Measurements from ENCODE around the gene SNN.

SNN gene

DNA sequence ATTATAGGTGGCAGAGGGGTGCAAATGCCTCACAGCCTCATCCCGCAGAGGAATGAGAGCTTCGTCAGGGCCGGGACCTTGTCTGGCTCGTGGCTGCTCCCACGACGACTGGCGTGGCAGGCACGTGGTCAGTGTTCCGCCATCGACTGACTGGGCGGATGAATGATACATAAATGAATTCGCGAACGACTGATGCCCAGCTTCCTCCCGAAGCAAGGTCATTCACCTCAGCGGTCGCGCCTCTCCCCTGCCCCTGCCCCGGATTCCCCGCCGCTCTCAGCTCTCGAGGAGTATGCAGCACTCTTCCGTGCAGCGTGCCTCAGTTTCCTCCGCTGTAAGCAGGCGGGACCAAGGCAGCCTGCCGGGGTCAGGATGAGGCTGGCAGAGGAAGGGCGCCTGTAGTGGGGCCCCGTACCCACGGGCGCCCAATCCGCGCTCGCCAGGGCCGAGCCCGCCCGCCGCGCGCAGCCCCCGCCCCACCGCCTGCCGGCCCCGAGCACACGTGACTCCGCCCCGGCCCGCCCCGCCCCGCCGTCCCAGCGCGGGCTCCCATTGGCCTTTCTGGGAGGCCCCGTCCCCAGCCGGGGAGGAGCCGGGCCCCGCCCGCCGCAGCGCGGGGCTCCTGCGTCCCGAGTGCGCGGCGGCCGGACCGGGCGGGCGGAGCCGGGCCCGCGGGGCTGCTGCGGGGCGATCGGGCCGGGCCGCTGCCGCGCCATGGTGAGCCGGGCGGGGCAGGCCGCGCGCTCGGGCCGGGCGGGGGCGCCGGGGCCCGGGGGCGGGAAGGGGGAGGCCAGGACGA lies at the start of gene SNN:
SNN (plus strand) TSS at position 632 of the 799 bp plus-strand sequence. CDS start 7,605 bp downstream, outside the sequence.
- DNase-seq: peak; percentile 81

DNA sequence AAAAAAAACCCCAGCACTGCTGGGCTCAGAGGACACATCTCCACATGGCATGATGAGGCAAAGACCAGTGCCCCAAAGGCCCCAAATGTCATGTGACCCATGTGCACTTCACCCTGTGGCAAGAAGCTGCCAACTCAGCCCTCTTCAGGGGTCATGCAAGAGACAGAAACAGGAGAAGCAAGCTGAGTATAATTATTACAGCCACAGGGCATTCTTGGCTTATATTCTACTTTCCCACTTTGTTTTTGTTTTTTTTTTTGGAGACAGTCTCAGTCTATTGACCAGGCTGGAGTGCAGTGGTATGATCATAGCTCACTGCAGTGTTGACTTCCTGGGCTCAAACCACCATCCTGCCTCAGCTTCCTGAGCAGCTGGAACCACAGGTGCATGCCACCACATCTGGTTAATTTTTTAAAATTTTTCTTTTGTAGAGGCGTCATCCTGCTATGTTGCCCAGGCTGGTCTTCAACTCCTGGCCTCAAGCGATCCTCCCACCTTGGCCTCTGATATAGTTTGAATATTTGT lies 48.9 kb upstream of the SNN start:
- DNase-seq: no peak

- DNase-seq: no peak
Measured at GRCh38 chr16:11620243-11621003, 47.8 kb upstream of the SNN start.

- DNase-seq: no peak
Measured at GRCh38 chr16:11621539-11621919, 46.7 kb upstream of the SNN start.

GRCh38 chr16:11621920-11622651 lies 46.2 kb upstream of the SNN start:
- DNase-seq: no peak

DNA sequence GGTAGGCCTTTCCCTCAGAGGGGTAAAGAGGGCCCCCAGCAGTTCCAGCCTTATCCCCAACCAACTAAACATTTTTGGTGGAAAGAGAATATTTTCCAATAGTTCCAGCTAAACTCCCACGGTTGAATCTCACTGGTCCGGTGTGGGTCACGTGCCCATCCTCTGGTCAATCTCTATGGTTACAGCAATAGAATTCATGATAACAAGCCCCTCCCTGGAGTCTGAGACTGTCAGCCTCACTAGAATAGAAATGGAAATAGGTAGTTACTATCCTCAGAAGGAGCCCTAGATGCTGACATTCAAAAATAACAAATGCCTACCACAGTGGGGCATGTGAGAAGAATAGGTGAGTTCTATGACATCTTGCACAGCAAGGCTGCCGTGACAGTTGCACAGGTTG lies 44.0 kb upstream of the SNN start:
- no peak for DNase-seq

GRCh38 chr16:11624636-11625607 lies 43.3 kb upstream of the SNN start:
- no peak for DNase-seq

GRCh38 chr16:11625769-11626168 lies 42.5 kb upstream of the SNN start:
- DNase-seq: no peak

GRCh38 chr16:11626657-11627291 lies 41.5 kb upstream of the SNN start:
- DNase-seq: no peak

DNA sequence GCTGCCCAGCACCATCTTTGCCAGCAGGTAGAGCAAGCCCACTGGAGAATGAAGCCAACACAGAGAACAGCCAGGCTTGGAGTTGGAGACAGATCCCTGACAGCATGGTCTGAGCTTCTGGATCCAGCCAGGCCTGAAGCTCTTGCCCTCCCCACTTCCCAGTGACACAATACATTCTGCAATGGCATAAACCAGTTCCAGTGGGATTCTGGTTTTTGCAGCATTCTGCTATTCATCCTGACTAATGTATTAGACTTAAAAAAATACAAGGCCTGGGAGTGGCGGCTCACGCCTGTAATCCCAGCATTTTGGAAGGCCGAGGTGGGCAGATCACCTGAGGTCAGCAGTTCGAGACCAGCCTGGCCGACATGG lies 41.0 kb upstream of the SNN start:
- no peak for DNase-seq

DNA sequence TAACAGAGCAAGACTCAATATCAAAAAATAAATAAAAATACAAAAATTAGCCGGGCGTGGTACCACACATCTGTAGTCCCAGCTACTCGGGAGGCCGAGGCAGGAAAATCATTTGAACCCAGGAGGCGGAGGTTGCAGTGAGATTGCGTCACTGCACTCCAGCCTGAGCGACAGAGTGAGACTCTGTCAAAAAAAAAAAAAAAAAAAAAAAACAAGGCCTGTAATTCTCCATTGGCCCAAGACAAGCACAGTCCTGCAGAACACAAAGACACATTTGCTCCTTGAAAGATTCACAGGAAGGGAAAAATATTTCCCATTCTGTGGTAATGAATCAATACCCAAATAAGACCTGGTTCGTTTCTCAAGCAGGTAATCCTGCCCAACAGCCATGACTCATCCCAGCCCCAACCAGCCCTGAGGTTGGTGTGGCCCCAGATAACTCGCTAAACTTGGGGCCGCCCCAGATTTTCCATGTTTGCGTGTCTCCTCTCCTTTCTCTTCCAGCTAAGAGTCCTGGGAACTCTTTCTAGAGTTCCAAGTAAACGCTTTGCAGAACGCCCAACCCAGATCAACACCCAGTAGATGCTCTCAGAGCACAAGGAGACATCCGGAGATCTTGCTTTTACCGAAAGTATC lies 40.3 kb upstream of the SNN start:
- no peak for DNase-seq

DNA sequence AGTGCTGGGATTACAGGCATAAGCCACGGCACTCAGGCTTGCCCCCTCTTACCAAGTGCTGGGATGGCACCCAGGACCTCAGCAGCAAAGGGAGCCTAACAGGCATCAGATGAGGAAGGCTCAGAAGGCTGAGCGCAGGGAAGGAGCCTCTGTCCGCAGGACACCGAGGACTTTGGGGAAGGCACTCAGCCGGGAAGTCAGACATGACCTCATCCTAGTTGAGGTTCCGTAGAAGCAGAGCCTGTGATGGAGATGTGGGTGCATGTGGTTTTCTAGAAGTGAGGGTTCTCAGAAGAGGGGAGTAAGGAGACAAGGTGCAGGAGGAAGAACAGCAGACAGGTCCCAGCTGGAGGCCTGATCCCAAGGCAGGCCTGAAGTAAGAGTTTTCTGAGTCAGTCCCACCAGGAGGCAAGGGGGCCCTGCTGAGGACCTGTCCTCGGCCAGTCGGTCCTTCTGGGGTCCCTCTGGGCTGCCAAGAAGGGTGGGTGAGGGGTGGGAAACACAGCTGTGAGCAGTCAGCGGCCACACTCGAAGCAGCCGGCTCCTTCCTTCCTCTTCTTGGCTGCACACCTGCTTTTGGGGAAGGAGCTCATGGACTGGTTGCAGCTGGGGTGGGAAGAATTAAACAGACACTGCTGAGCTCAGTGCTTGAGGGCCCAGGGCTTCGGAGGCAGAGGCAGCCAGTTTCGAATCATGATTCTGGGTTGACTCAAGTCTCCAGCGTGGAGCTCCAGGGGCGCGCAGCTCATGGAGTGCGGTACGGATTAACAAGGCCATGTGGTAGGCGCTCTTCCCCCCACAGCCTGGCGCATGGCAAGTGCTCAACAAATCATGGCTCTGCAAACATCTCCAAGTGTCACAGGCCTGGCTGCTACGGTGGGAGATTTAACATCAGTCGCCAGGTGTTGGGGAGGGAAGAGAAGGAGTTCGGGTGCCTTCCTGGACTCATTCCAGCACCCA lies 38.9 kb upstream of the SNN start:
- DNase-seq: no peak

DNA sequence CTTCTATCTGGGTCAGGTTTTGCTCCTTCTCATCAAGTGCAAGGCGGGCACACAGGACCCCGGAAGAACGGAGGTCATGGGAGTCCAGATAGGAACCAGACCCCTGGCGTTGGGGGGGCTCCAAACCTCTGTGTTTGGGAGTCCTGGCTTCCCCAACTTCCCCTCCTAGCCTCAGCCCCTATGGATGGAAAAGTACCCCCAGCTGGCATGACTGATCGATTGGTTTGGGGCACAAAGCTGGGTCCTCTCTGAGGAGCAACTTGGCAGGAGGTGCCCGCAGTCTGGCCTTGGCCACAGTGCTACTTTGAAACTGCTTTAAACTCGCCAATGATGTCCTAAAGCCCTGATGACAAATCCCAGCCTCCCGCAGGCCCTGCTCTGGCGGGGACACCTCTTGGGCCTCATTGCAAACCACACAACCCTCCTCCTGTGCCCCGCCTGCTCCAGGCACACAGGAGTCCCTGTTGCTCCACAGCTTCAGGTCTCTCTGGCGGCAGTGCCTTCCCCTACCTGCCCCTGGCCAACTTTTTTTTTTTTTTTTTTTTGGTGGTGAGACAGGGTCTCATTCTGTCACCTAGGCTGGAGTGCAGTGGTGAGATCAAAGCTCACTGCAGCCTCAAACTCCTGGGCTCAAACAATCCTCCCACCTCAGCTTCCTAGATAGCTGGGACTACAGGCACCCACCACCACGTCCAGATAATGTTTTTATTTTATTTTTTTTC lies 38.0 kb upstream of the SNN start:
- no peak for DNase-seq

DNA sequence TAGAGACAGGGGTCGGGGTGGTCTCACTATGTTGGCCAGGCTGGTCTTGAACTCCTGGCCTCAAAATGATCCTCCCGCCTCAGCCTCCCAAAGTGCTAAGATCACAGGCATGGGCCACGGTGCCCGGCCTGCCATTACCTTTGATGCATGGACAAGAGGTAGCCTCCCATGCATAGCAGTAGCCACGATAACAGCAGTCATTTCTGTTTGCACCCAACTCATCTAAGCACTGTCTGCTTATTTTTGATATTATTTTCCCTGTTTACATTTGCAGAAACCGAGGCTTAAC lies 37.5 kb upstream of the SNN start:
- no peak for DNase-seq

DNA sequence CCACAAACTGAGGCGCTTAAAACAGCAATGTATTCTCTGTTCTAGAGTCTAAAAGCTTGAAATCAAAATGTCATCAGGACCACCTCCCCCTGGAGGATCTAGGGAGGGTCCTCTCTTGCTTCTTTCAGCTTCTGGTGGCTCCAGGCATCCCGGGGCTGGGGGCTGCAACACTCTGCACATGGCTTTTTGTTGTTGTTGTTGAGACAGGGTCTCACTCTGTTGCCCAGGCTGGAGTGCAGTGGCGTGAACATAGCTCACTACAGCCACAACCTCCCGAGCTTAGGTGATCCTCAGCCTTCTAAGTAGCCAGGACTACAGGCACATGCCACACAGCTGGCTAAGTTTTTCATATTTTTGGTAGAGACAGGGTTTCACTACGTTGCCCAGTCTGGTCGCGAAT lies 37.0 kb upstream of the SNN start:
- DNase-seq: no peak

DNA sequence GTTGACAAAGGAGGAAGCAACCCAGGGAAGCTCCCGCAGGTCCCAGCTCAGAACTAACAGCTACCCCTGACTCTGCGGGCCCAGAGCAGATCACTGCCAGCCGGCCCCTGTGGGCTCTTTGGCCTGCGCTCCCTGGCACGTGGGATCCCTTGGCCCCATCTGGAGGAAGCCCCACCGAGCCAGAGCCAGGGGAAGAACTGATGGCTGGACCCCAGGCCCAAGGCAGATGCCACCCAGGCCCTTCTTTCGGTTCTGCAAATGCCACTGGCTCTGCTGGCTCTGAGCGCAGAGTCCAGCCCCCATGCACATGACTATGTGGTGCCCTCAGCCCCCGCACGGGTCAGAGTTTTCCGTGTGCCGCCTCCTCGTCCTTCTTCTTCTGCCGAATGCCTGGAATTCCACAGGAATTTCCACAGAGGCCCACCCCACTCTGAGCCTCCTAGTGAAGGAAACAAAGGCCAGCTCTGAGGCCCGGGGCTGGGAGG lies 35.8 kb upstream of the SNN start:
- no peak for DNase-seq

DNA sequence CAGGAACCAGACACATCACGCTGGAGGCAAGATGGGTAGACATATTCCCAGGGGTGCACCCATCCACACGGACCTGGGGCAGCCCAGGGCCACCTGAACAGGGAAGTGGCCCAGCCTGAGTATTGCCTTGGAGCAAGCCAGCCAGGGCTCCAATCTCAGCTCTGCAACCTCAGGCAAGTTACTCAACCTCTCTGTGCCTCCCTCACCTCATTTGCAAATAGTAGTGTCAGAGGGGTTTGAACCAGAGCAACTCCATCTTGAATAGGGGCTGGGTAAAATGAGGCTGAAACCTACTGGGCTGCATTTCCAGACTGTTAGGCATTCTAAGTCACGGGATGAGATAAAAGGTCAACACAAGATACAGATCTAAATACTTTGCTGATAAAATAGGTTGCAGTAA lies 35.1 kb upstream of the SNN start:
- DNase-seq: no peak

- no peak for DNase-seq
Measured at GRCh38 chr16:11634312-11634711, 33.9 kb upstream of the SNN start.

DNA sequence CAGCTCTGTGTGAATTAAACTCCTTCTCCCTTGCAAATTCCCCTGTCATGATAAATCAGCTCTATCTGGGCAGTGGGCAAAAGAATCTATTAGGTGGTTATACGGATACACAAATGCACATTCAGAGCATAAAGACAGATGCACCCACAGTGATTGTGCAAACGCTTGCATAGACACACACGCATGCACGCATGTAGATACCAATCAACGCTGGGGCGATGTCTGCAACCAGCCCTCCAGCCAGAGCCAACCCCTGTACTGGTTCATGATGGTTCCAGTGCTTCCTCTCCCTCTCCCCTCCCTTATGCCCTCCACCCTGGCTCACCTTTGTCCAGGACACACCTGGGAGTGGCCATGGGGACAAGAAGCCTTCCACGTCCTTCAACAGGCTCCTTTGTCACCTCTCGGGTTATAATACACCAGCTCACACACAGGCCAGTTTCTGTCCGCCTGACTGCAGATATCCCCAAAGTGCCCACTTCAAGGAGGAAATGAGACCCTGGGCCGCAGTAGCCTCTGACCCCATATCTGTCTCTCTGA lies 33.1 kb upstream of the SNN start:
- DNase-seq: no peak
